ENCODE data around the gene CLCN1.

Gene CLCN1

DNA sequence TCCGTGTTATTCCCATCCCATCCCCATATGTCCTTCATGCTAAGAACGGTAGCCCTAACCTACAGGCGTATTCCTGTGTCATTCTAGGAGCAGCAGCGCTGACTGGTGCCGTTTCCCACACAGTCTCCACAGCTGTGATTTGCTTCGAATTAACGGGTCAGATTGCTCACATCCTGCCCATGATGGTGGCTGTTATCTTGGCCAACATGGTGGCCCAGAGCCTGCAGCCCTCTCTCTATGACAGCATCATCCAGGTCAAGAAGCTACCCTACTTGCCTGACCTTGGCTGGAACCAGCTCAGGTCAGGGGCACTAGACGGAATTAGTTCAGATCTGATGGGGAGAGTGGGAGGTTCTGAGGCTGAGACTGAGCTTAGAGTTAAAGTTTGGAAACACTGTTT is 25.9 kb downstream of the CLCN1 start:
- no peak for DNase-seq

DNA sequence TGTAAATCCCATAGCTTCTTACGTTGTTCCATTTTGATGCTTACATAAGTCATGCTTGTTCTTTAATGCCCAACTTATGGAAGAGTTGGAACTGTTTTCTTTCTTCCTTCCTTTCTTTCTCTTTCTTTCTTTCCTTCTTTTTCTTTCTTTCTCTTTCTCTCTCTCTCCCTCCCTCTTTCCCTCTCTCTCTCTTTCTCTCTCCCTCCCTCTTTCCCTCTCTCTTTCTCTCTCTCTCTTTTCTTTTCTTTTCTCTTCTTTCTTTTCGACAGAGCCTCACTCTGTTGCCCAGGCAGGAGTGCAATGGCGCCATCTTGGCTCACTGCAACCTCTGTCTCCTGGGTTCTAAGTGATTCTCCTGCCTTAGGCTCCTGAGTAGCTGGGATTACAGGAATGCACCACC is 27.7 kb downstream of the CLCN1 start:
- no peak for DNase-seq

DNA sequence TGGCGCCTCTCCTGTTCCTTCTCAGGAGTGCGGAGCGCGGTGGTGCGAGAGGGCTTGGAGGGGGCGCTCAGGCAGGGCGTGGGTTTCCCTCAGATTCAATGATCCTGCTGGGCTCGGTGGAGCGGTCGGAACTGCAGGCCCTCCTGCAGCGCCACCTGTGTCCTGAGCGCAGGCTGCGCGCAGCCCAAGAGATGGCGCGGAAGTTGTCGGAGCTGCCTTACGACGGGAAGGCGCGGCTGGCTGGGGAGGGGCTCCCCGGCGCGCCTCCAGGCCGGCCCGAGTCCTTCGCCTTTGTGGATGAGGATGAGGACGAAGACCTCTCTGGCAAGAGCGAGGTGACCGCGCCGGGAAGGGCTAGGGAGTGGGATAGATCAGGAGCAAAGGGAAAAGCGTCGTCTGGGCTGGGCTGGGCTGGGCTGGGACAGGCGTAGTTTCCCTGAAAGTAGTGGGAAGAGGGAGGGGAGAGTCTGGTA is 29.6 kb downstream of the CLCN1 start:
- DNase-seq: no peak

DNA sequence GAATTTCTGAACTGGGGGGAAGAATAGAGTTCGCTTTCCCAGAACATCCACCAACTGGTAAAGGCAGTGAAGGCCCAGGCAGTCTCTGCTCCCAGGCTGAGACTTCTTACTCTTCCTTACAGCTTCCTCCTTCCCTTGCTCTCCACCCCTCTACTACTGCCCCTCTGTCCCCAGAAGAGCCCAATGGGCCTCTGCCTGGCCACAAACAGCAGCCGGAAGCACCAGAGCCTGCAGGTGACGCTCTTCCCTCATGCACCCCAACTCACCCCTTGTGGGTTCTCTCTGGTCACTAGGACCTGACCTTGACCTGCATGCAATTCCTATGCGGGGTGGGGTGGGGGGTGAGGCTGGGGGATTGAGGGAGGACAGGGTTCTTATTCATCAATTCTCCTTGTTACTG is 30.1 kb downstream of the CLCN1 start:
- no peak for DNase-seq

DNA sequence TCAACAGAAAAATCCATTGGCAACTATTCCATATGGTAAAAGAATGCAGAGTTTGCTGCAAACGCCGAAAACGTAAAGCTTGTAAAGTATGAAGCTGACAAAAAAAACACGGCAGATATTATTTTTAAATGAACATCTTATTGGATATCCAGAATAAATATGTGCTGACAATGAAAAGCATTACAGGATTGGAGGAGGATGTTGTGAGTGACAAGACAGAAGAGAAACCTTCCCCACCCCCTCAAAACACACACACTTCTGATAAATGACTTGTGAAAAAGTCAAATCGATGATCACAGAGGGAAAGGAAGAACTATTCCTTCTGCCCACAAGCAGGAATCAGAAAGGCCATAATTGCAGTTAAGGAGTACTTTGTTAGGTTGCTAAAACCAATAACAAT is 32.0 kb downstream of the CLCN1 start:
- DNase-seq: no peak

DNA sequence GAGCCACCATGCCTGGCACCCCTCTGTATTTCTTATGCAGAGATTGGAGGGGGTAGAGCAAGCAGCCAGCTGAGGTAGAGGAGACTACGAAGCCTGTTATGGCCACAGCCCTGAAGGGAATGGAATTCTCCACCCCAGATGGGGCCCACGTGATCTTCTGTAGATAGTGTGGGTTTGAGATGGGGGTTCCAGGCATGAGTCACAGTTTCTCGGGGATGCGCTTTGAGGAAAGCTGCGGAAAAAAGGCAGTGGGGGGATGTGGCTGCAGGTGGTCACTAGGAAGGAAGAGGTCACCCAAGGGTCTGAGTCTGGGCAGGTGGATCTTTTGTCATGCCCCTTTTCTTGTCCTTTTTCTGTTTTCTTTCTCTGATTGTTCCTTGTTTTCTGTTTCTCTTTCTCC is 35.1 kb downstream of the CLCN1 start:
- no peak for DNase-seq

DNA sequence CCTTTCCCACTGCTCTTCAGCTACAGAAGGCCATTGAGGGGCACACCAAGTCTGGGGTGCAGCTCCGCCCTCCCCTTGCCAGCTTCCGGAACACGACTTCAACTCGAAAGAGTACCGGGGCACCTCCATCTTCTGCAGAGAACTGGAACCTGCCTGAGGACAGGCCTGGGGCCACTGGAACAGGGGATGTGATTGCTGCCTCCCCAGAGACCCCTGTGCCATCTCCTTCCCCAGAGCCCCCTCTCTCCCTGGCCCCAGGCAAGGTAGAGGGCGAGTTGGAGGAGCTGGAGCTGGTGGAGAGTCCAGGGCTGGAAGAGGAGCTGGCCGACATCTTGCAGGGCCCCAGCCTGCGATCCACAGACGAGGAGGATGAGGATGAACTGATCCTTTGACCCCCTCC is 35.7 kb downstream of the CLCN1 start:
- no peak for DNase-seq

DNA sequence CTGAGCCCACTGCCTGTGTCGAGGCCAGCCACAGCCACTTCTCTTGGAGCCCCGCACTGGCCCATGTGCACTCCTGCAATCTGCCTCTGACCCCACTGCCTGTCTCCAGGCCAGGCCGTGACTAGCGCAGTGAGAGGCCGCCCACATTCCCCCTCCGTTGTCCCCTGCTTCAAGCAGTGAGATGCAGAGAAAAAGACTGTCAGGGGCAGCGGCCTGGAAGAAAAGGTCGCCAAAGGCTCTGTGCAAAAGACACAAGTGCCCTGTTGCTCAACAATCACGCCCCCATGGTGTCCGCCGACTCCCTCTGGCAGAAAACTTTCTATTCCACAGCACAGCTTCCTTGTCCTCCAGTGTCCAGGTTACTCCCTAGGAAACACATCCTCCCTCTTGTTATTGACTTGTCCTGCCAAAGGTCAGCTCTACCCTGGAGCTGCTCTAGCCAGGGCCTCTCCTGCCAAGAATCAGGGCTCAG is 36.7 kb downstream of the CLCN1 start:
- no peak for DNase-seq

DNA sequence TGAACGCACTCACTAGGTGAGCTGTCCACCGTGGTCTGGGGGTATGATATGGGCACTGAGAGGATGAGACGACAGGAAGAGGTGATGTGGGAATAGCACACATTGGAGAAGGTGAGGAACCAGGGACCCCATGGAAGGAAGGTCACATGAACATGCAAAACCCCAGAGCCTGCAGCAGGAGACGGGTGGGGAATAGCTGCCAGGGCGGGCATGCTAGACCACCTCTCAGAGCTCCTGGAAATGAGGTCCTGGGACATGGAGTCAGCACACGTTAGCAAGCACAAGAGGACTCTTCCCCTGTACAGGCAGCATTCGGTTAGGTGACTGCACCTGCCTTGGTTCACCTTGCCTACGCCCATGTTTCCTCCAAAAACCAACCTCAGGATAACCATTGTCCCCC is 38.5 kb downstream of the CLCN1 start:
- DNase-seq: no peak

DNA sequence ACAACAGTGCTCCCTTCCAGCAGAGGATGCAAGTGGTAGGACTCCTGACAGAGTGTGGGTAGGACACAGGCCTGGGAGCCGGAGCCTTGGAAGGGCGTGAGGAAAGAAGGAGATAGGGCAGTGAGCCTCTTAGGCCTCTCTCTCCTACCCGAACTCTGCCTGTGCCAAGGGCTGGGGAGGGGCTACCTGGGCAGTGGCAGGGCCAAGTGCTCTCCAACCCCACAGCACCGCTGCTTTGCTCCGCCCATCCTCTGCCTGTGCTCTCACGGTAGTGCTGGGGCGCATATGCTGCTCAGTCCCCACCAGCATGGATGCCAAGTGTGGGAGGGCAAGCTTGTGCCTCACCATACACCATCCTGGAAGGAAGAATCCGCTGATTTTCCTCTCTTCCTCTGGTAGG is 39.1 kb downstream of the CLCN1 start:
- DNase-seq: no peak

DNA sequence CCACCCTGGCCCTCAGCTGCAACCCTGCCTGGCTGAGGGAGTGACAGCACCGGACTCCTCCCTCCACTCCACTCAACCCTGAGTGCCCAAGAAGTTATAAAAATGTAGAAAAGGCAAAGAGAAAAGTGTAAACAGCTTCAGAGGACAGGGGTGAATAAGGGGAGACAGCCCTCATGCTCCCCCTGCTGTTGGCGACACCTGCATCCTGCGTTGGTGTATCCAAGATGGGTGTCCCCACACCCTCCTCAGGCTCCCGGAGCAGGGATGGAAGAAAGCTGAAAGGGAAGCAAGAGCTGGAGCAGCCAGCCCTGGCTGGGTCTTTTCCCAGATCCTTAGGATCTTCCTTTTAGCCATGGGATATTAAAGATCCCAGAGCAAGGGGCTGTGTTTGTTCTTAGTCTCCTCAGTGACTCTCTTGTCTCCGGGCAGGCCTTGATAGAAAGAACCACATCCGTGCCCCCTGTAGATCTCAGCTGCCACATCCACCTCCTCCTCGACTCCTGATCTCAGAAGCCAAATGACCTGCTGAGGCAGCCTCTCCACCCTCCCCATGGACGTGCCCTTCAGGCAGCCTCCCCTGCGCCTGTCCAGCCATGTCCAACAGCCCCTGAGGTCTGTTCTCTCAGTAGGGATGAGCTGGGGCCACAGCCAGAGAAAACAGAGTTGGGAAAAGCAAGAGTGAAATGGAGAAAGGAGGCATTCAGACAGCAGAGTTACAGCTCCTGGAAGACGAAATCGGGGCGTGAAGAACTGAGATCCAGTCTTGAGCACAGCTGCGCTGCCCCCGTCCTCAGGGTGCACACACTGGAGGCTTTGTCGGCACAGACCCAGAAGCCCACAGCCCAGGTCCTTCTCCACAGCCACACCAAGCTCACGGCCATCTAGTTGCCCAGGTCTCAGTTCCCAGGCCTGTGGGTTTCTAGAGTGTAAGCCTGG is 39.8 kb downstream of the CLCN1 start:
- DNase-seq: no peak

DNA sequence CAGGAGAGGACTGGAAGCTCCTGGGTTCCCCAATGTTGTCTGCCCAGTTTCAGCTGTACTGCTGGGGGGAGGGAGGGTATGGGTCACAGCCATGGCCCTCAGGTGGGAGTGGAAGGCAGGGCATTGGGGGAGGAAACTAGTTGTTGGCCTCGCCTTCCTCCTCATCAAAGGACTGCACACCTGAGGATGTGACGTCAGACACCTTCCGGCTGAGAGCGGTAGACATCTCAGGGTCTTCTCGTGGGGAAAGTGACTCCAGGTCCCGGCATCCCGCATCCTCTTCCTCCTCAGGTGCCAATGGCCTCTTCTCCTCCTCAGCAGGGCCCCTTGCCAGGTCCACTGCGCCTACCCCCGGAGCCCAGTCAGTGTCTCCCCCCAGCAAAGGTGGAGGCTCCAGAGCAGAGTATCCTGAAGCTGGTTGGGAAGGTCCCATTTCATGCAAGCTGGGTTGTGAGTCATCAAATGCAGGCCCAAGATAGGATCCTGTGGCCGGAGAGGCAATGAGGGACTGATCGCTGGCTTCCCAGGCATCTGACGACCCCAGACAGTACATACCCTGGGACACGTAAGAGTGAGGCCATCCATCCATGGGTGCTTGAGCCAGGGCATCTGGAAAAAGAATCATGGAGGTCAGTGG is 40.6 kb downstream of the CLCN1 start:
- DNase-seq: no peak

DNA sequence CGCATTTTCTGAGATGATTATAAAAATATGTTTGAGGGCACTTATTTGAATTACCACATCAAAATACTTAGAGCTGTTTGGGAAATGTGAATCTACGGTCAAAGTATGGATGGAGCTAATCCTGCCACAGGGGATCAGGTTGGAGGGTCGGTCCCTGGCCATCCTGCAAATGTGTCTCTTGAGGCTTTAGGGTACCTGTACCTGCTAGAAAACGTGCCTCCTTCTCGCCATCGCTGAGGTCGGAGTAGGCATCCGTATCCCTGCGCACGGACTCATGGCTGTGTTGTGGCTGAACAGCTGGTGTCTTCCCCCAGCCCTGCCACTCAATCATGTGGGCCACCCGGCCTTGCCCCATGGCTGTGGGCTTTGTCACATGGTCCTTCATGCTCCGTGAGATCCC is 42.7 kb downstream of the CLCN1 start:
- DNase-seq: no peak

DNA sequence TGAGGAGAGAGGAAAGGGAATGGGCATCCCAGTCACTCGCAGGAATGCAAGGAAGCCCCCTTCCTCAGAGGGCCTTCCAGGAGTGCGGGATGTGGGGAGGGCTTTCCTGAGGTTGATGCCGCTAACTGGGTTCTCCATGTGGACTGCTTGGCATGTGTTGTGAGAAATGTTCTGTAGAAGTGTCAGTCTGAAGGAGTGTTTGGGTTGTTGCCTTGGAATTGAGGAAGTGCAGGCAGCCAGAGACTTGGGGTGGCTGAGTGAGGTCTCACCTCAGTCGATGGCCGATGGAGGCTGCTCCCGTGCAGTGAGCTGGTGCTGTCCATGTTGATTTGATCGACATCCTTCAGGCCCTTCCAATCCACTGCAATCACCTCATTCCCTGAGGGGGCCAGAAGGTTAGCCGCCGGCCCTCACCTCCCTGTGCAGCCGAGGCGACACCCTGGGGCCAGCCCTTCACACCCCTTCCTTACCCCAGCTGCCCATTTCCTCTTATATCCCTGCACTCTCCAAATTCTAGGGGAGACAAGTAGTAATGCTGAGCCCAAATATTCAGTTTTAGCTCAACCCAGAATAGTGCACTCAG is 44.0 kb downstream of the CLCN1 start:
- DNase-seq: no peak

DNA sequence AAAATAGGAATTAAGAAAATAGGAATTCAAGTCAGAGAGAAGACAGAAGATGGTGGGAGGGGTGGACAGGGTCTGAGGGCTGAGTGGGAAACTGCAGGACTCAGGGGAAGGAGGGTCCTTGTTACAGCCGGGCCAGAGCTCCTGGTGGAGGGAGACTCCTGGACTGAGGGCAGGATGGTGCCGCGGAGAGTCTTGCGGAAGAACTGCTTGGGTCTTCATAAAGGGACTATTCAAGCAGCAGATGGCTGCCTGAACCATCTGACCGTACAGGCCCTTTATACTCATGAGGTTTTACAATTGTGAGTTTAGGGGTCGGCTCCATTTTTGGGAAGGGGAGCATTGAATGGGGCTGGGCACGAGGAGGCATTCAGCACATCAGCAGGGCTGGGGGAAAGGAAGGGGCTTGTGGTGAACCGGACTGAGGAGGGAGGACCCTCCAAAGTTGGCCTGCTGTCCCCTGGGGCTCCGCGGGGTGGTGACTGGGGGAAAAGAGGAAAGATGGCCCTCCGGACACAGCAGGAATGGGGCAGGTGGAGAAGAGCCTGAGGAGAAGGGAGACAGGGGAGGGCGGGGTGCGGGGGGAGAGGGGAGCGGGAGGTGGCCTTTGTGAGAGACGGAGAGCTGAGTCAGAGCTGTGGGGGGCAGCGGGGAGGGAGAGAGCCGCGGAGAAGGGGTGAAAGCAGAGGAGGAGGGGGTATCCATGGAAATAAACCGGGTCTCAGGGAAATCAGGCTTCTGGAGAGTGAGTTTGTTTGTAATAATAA is 45.1 kb downstream of the CLCN1 start:
- DNase-seq: no peak

DNA sequence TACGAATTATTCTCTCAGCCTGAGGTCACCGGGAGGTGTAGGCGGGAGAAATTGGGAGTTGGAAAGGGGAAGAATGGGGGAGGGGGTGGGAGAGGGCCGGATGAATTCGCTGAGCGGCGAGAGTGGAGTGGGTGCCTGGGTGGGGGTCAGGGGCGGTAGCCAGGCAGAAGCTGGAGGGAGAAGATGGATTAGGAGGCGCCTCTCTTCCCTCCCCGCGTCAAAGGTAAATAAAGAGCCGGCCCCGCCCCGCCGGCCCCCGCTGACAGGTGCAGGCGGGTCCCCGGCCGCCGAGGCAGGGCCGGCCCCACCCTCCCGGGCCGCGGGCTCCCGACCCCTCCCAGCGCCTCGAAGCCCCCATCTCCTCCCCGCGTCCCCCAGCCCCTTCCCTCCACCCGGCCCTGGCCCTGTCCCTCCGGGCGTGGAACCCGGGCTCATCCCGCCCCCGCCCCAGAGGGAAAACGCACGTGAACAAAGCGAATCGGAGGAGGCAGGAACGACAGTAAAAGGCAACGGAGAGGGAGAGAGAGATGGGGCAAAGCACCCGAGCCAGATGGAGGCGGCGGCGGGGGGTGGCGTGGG is 45.7 kb downstream of the CLCN1 start:
- DNase-seq: no peak

DNA sequence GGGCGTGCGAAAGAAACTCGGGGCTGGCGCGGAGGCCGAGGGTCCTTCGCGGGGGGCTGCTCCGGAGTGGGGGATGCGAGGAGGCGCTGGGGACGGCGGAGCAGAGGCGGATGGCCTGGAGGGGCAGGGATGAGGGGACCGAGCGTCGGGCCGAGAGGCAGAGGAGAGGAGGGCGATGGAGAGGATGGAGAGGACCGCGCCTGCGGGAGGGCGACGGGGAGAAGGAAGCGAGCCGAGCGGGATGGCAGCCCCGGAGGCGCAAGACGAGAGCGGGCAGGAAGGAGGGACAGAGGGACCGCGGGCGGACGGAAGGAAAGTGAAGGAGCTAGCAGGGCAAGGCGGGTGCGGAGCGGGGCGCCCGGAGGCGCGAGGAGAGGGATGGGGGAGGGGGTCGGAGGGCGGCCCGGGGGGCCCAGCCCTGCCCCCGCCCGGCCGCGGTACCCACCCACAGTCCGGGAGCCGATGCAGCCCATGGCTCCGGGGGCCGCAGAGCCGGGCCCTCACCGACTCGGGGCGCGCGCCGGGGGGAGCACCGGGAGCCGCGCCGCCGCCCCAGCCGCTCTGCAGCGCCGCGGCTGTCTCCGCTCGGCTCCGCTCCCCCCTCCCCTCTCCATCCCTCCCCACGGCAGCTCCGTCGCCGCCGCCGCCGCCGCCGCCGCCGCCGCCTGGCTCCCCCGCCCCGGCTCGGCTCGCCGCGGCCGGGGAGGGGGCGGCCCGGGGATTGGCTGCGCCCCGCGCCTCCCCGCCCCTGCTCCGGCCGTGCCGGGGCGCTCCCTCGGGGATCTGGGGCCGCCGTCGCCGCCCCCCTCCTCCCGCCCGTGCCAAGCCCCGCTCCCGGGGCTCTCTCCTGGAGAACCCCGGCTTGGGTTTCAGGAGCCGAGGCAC is 46.5 kb downstream of the CLCN1 start, which contains the start of gene FAM131B:
FAM131B (minus strand) TSS at position 583 of the 885 bp plus-strand sequence; CDS start at position 473, 110 bp downstream.
- DNase-seq: no peak

DNA sequence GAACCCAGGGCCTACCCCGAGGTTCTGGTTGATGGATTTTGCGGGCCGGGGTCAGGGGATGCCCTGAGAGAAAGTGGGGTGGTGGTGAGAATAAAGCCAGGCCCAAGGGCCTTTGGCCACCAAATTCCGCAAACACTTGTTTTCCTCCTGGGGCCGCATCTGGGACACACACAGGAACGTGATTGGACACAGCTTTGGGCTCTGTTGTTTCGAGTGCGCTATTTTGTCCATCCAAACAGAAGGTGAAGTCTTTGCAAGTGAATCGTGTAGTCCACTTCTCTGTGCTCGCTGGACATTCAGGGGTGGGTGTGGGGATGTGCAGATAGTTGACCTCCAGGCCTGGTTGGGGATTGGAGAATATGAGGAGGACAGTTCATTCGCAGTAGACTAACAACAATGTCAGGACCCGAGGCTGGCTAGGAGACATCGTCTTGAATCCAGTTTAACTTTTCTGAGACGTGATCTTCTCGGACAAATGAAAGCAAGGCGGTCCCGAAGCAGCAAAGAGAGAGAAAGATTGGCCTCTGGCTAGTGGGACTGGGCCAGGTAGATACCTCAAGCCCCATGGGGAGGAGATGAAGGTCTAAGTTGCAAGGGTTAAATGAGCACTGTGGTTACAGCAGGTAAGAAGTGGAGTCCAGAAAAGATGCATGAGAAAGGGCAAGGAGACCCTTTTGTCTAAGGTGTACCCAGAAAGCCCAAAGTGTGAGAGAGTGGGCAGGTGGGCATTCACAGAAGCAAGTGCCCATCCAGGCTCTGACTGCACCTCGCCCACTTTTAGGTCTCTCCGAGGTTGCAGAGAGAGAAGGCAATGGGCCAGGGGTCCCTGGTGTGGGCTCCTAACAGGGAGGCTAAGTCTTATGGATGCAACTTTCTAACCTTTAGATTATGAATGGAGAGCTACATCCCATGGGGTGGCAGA is 47.4 kb downstream of the CLCN1 start:
- no peak for DNase-seq

DNA sequence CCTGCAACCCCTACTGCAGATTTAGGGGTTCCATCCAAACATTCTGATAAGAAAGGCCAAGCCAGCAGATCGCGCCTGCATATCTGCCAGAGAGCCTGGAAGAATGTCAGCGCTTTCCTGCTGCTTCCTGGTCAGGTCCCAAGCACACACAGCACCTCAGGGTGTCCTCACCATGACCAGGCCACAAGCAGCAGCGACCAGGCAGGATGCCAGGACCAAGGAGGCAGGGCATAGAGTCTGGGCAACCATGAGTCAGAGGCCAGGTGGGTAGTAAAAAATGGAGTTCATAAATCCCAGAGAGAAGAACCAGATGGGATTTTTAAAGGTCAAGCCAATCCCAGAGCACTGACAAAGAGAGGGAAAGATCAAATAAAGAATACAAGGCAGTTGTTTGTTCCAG is 52.1 kb downstream of the CLCN1 start:
- no peak for DNase-seq

DNA sequence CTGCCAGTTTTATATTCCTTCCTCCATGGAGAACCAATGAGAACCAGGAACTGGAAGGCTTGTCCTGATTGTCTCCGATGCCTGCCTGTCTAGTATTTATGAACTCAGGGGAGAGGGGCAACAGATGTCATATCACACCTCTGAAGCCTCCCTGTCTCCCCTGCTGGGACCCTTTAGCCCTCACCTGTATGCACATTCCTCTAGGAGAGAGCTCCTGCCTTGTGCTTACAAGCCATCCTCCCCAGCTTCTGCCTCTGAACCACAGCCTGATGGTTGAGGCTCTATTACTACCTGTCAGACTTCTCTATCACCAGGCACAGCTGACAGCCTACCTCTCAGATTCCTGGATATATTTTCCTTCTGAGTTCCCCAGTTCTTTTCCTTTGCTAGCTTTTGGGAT is 52.5 kb downstream of the CLCN1 start:
- no peak for DNase-seq
